Panc1 (cell line): ENCODE results near the gene SLC30A1.

Experiments used
- CTCF ChIP-seq: fragments of 450-650 bp; IDR thresholded peaks from 2 replicates; pipeline ENCODE4 v1.5.1; 2017; ENCODE audit warnings: mild to moderate bottlenecking
- POLR2AphosphoS5 ChIP-seq: IDR thresholded peaks from 2 replicates; pipeline ENCODE4 v1.6.1; 2012; ENCODE audit warnings: mild to moderate bottlenecking, low read depth, low read length, moderate library complexity
- REST ChIP-seq, 2 experiments: IDR thresholded peaks; 2 replicates each; pipeline ENCODE4 v1.6.1; 2011 to 2012; ENCODE audit warnings: low read depth in 2 of 2, control low read depth in 1 of 2, low read length in 1 of 2, mild to moderate bottlenecking in 1 of 2, moderate library complexity in 1 of 2; ENCODE audit not compliant: insufficient read depth in 1 of 2
- SIN3A ChIP-seq: IDR thresholded peaks from 2 replicates; pipeline ENCODE4 v1.6.1; 2012; ENCODE audit warnings: low read depth, mild to moderate bottlenecking, low read length, moderate library complexity, borderline replicate concordance; ENCODE audit not compliant: insufficient read depth

- no peak for TF ChIP-seq CTCF
- TF ChIP-seq POLR2AphosphoS5: no peak
- no peak for TF ChIP-seq REST (IDR thresholded peaks at IDR 0.05; ENCODE audit: insufficient read depth in 1 of 2, low read depth in 2 of 2, low read length in 1 of 2)
- TF ChIP-seq SIN3A: no peak
These were observed 13.1 kb upstream of the SLC30A1 start for GRCh38 chr1:211591980-211592493.
